HG03575 (cell line): ENCODE measurements around the gene SLC27A6.

Experiments
- ATAC-seq: cut with Tn5 transposase; IDR thresholded peaks from one replicate; pipeline ENCODE4 v1.9.1; 2021; ENCODE audit not compliant: unreplicated experiment, insufficient number of reproducible peaks, low FRiP score; ENCODE audit errors: extremely low read depth

SLC27A6 gene

DNA sequence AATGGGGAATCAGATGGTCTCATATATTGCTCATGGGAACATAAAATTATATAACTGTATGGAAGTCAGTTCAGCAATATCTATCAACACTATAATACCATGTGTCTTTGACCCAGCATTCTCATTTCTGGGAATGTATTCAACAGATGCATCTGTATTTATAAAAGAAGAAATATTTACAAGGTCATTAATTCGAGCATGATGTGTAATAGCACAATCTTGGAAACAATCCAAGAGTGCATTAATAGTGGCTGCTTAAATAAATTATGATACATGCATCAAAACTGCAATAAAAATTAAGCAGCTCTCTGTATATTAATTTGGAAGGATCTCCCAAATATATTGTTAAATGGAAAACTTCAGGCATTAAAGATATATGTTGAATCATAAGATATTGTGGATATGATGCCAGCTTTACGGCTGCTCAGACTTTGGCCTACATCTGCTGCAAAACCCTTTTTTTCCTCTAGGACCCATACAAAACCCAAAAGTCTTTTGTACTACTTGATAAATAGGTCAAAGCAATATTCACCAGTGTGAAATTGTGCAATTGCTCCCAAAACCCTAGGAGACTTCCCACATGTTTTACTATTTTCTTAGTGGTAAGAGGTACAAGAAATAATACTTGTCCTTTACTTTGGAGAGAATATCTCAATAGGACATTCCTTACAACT, 84.0 kb downstream of the SLC27A6 start:
- no peak for ATAC-seq

DNA sequence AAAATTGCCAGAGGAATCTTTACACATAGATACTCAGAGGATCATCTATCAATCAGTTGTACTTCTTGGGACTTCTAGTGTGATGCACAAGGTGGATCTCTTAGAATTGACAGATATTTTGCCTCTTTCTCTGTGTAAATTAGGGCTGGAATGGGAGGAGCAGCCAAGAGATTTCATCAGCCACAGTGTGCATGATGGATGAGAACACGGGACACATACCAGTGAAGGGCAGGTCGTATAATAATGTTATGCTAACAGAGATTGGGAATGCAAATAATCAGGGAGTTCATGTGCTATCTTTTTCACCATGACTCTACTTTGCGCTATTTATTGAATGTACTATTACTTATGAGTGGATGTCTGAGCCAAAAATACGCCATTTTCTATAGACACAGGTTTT, 86.0 kb downstream of the SLC27A6 start:
- ATAC-seq = no peak

DNA sequence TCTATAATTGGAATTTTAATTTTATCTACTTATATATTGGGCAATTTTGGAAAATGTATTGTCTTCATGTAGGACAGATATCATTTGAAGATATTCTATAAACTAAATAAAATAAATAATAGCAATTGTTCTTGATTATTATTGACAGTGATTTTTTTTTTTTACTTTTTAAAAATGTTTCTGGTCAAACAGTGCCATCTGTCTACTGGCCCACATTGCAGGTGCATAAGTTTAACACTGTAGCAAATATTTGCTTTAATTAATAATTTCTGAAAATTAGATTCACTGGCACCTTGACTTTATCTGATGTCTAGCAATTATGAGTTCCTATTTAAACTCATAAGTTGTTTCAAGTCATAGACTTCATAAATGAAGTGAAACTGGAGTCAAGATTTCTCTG, 88.2 kb downstream of the SLC27A6 start:
- ATAC-seq = no peak

DNA sequence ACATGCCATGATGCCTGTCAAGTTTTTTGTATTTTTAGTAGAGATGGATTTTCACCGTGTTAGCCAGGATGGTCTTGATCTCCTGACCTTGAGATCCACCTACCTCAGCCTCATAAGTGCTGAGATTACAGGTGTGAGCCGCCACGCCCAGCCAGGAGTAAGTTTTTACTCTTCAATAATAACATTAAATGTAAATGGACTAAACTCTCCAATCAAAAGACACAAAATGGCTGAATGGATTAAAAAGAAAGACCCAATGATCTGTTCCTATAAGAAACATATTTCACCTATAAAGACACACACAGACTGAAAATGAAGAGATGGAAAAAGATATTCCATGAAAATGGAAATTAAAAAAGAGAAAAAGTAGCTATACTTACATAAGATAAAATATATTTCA, 92.0 kb downstream of the SLC27A6 start:
- ATAC-seq = no peak

DNA sequence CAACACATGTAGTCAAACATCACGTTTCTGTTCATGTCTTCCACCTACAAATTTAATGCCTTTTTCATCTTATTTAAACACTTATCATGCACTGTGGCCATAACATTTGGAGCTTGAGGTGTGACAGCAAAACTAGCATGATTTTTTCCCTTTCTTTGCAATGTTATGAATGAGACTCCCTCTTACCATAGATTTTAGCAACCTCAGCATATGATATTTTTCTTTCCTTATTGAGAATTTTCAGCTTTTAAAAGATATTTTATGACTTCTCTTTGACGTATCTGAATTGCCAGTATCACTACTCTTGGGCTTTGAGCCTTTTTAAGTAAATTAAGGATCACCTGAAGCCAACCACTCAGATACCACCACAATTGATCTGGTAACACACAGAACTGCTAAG, 96.6 kb downstream of the SLC27A6 start:
- ATAC-seq = no peak

DNA sequence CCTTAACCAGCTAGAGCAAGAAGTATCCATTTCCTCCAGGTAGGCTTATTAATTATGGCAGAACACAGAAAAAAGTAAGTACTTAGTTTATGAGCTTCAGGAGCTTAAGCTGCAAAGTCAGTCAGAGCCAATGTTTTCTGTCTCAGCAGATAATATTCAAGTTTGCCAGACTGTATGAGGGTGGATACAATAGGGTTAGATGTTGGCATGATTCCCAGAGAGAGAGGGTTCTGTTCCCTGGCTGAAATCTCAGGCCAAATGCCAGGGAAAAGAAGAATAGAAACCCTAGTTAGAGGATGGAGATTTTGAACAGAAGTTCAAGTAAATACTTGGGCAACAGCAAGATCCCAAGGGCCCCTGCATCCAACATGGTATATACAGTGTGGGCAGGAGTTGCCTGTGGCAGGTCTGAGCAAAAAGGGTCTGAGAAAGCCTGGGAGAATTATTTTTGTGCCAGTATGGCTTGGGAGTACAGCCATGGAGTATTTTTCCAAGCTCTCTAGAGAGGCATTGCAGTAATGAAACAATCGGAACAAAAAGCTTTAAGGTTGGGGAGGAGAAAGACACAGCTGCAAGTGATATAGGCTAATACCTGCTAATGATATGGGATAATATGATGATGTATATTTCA, 98.3 kb downstream of the SLC27A6 start:
- ATAC-seq = no peak

DNA sequence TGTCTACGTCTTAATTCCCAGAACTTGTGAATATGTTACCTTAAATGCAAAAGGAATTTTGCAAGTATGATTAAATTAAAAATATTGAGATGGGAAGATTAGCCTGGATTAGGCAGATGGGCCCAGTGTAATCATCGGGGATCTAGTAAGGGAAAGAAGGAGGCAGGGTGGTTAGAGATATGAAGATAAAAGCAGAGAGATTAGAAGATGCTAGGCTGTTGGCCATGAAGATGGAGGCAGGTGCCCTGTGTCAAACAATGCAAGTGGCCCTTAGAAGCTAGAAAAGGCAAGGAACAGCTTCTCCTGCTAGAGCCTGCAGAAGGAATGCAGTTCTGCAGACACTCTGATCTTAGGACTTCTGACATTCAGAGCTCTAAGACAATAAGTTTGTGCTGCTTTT, 100.4 kb downstream of the SLC27A6 start:
- ATAC-seq = no peak

DNA sequence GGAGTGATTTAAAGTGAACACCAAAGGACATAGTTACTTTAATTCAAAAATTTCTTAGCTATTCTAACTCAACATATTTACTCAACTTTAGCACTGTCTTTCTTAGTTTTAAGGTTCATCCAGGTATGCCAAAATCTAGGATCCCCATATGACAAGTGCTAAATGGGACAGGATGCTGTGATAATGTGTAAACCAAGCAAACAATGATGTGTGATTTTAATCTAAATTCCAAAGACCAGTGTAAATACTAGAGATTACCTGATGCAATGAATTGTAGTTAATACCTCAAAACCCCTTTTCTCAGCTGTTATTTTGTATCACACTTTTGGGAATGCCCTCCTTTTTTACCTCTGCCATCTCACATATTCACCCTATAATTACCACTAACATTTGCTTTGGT, 102.5 kb downstream of the SLC27A6 start:
- no peak for ATAC-seq

DNA sequence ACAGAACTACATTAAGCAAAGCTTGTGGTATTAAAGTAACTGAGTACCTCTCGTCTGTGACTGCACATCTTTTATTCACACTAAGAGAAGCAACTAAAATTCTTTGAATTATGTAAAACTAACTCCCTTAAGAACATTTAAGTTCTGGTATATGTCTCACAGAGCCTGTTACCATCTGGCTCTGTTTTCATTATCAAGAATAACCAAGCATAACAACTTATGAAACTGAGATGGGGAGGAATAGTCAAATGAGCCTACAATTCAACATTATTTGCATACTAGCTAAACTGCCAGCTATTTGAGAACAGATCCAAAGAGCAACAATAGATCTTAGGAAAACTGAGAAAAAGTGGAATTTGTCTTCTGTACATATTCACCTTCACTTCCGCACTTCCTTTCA, 104.0 kb downstream of the SLC27A6 start:
- no peak for ATAC-seq

DNA sequence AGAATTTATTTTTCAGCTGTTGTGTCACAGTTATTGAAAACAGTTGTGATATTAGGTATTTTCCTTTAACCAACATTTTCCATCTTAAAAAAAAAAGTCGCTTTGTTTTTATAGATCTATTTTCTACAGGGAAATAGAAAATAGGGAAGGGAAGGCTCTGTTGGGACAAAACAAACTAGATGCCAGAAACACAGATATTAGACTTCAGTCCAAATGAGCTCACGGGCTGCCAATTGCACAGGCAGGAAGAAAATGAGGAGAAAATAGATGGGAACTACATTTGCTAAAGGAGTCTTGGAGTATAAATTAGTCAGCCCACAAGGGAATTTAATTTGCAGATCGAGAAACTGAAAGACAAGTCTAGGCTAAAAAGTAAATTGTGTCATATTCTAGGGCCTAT, 107.8 kb downstream of the SLC27A6 start:
- ATAC-seq = no peak

DNA sequence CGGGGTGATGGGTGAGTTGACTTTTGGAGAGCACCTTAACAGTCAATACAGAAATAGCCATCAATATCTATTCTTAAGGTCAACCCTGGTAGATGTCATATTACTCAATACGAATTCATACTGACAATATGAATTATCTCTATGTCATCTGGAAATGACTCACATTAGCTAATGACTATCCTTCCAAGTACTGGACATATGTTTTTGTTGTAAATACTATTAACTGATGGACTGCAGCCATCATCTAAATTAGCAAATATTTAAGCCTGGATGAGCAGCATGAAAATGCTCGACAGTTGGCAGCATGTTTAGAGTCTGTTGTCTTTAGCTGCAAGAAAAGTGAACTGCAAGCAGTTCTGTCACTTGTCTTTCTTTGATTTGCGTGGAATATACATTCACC, 109.6 kb downstream of the SLC27A6 start:
- no peak for ATAC-seq

DNA sequence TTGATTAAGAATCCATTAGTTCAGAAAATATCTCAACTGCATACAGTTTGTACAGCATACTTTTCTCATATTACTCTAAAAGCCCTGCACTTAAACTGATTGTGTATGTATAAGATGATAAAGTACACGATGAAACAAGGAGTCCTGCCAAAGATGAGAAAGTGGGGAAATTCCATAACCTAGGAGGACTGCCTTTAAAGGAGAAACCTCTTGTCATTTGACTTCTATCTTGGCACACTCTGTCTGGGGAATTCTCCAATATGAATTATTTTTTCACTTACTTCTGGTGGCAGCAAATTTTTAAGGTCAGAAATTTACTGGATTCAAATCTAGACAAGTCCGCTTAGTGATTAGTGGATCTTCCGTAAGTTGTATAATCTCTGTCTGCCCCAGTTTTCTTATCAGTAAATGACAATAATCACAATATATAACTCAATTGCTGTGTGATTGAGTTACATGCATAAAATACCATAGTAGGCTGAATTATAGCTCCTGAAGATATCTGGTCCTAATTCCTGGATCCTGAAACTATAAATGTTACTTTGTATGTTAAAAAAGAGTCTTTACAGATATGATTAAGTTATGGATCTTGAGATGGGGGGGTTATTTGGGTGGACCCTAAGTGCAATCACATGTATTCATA, 112.3 kb downstream of the SLC27A6 start:
- no peak for ATAC-seq

DNA sequence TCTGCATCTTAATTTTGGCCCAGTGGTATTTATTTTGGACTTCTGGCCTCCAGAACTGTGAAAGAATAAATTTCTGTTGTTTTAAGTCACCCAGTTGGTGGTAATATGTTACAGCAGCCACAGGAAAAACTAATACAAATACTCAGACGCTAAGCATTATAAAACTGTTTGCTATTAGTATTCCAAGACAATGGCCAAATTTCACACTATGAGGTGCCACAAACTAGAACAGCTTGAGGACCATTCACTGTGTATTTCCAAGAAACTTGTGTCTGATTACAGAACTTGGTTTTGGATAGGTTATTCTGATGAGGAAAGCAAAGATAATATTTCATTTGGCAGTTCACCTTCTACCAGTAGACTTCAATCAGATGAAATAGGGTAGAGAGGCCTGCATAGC, 113.0 kb downstream of the SLC27A6 start:
- ATAC-seq = no peak

DNA sequence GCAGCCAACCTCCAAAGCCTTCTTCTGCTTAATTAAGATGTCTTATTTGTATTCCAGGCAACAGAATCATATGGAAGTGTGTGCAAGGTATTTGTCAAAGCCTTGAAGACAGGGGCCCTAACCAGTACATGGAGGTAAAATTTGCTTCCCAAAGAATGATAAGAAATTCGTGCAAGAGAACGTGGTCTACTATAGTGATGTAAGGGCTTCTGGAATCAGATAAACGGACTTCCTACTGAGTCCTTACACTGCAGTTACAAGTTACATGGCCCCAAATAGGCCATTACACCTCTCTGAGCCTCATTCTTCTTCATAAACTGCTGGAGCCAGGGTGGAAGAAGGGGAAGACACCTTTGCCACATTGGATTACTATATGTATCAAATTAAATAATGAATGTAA, 113.4 kb downstream of the SLC27A6 start:
- no peak for ATAC-seq

DNA sequence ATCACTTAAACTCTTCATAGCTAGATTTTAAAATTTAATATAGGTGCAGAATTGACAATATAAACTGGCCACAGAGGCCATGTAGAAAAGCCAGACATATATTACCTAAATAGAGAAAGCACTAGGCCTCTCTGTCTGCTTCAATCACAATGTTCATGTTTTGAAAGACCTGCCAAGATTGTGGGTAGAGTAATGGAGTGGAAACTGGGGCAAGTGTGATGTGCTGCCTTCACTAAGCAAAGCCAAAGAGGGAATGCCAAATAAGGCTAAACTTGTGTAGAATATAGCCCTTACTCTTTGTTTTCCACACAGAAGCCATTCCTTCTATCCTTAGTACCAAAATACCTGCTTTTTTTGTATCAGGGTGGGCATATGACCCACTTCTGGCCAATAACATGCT, 114.2 kb downstream of the SLC27A6 start:
- ATAC-seq = no peak

DNA sequence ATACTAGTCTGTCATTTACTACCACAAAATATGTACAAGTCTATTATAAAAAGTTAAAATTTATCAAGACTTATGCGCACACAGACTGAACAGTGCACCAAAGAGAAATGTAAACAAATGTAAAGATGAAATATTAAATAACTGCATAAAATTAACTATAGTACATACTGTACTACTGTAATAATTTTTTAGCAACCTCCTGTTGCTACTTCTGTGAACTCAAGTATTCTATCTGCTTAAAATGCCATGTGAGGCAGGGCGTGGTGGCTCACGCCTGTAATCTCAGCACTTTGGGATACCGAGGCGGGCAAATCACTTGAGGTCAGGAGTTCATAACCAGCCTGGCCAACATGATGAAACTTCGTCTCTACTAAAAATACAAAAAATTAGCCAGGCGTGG, 115.5 kb downstream of the SLC27A6 start:
- no peak for ATAC-seq

DNA sequence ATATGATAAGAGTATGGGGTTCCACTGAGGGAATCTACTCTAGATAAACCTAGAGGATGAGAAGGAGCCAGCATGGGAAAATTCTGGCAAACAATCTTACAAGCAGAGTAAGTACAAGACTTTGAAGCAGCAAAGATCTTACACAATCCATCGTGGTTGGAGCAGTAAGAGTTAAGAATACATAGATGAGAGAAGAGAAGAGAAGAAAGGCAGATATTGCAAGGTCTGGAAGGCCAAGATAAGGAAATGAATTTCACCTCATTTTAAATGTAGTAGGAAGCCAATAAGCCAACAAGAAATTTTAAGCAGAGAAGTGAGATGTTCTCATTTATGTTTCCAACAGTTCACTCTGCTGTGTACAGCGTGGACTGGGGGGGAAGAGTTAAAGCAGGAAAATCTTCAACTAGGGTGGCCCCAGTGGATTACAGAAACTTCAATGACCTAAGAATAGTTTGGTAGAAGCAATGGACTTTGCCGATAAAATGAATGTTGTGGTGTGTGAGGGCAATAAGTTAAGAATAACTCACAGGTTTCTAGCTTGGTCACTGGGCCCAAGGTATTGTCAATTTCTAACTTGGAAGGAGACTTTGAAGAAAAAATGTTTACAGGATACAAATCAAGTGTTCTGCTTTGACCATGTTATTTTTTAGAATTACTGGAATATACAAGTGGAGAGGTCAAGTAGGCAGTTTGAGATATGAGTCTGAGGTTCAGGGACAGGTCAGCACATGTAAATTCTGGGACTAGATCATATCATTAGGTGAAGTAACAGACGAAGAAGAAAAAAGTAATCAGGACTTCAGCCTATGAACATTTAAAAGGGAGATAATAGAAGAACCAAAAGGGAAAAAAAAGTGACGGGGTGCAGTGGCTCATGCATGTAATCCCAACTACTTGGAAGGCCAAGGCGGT, 117.2 kb downstream of the SLC27A6 start:
- no peak for ATAC-seq
